HCT116 (cell line): ENCODE measurements around the gene TBL1X. TPM values are rescaled to one million over a fixed set of nuclear protein-coding genes. Genes with fewer than 3 reads are reported as not detected.

Source experiments
- ATAC-seq: fragments of 200-7000 bp; cut with Tn5 transposase; 2 replicates; pipeline ENCODE4 v1.9.1; 2020; ENCODE audit warnings: mild to moderate bottlenecking, moderate library complexity
- BruUV-seq: library from RNA; stranded (reverse); fragments of 400-500 nt; replicated peaks from 2 replicates; lab custom pipeline; 2021; lab: Mats Ljungman, UMichigan
- CTCF ChIA-PET: fragments of 300-600 bp; sonication (Branson Sonifier 250); formaldehyde crosslinking; loops from one replicate; lab custom pipeline; 2021; ENCODE audit warnings: antibody characterized with exemption; lab: Charles Lee
- POLR2A ChIA-PET: fragments of 300-600, 350-600 bp; sonication (Branson Sonifier 250); formaldehyde crosslinking; loops from one replicate; lab custom pipeline; 2021; ENCODE audit warnings: antibody characterized with exemption; lab: Charles Lee
- RAD21 ChIA-PET, 2 experiments: fragments of 300-600 bp; sonication (Branson Sonifier 250); formaldehyde crosslinking; loops; one replicate each; lab custom pipeline; 2023; ENCODE audit warnings: low total read pairs in 2 of 2; ENCODE audit not compliant: uncharacterized antibody in 2 of 2, unreplicated experiment in 2 of 2, low non-redundant PET in 1 of 2; lab: Charles Lee
- DNase-seq: peaks from one replicate; pipeline ENCODE4 v3.0.0-alpha.2; 2010; ENCODE audit warnings: low read depth, low spot score
- H2AFZ ChIP-seq: fragments of 200-600 bp; shearing (Covaris generic), sonication (generic); 2 replicates; pipeline ENCODE4 v1.6.1; 2017; ENCODE audit warnings: low read depth, mixed run types, mixed read lengths, antibody characterized with exemption, low read length; ENCODE audit not compliant: poor library complexity, severe bottlenecking
- H3K27ac ChIP-seq: 2 replicates; pipeline ENCODE4 v1.5.1; 2012; ENCODE audit warnings: low read depth, low read length
- H3K27me3 ChIP-seq: fragments of 200-600 bp; sonication (generic); 2 replicates; pipeline ENCODE4 v1.6.1; 2016; ENCODE audit warnings: mixed run types, low read length, mixed read lengths; ENCODE audit not compliant: insufficient read depth
- H3K36me3 ChIP-seq, 2 experiments: fragments of 200-500 bp in 1 of 2; fragments of 200-600 bp in 1 of 2; sonication (Bioruptor generic) in 1 of 2; sonication (generic) in 1 of 2; 2 replicates each; pipeline versions ENCODE4 v1.5.1 to v1.6.1; 2014 to 2016; ENCODE audit warnings: low read length in 2 of 2, inconsistent platforms in 1 of 2, mixed read lengths in 1 of 2, mixed run types in 1 of 2; ENCODE audit not compliant: insufficient read depth in 2 of 2, control insufficient read depth in 1 of 2
- H3K4me1 ChIP-seq, 2 experiments: fragments of 200-600 bp in 1 of 2; sonication (generic) in 1 of 2; 2 replicates each; pipeline versions ENCODE4 v1.5.1 to v1.6.1; 2012 to 2017; ENCODE audit warnings: low read length in 2 of 2, inconsistent platforms in 1 of 2, mild to moderate bottlenecking in 1 of 2, mixed read lengths in 1 of 2, mixed run types in 1 of 2, moderate library complexity in 1 of 2; ENCODE audit not compliant: insufficient read depth in 2 of 2, control insufficient read depth in 1 of 2
- H3K4me2 ChIP-seq: fragments of 200-600 bp; sonication (generic); 2 replicates; pipeline ENCODE4 v1.6.1; 2017; ENCODE audit warnings: mixed run types, low read length, mixed read lengths
- H3K4me3 ChIP-seq, 2 experiments: fragments of 200-600 bp in 1 of 2; sonication (generic) in 1 of 2; replicated peaks in 1 of 2; 2 replicates each; pipeline ENCODE4 v1.5.1; 2011 to 2016; ENCODE audit warnings: low read length in 2 of 2, control low read depth in 1 of 2, low read depth in 1 of 2, mild to moderate bottlenecking in 1 of 2, mixed read lengths in 1 of 2, mixed run types in 1 of 2
- H3K79me2 ChIP-seq: fragments of 200-600 bp; sonication (generic); 2 replicates; pipeline ENCODE4 v1.6.1; 2017; ENCODE audit warnings: mild to moderate bottlenecking, mixed run types, low read length, moderate library complexity, mixed read lengths; ENCODE audit not compliant: insufficient read depth
- H3K9ac ChIP-seq: fragments of 200-600 bp; sonication (generic); 2 replicates; pipeline ENCODE4 v1.6.1; 2016; ENCODE audit warnings: low read length, mixed read lengths
- H3K9me2 ChIP-seq: fragments of 200-600 bp; sonication (generic), shearing (Covaris generic); 2 replicates; pipeline ENCODE4 v1.6.1; 2017; ENCODE audit warnings: mixed run types, mild to moderate bottlenecking, moderate library complexity; ENCODE audit not compliant: insufficient read depth
- H3K9me3 ChIP-seq, 2 experiments: fragments of 200-500 bp in 1 of 2; fragments of 200-600 bp in 1 of 2; sonication (Bioruptor generic) in 1 of 2; sonication (generic) in 1 of 2; 2 replicates each; pipeline ENCODE4 v1.6.1; 2014 to 2017; ENCODE audit warnings: low read length in 2 of 2, mixed read lengths in 2 of 2, inconsistent platforms in 1 of 2, low read depth in 1 of 2, mild to moderate bottlenecking in 1 of 2, mixed run types in 1 of 2, moderate library complexity in 1 of 2; ENCODE audit not compliant: control insufficient read depth in 1 of 2, insufficient read depth in 1 of 2
- H4K20me1 ChIP-seq: fragments of 200-600 bp; sonication (generic), shearing (Covaris generic); 2 replicates; pipeline ENCODE4 v1.6.1; 2017; ENCODE audit warnings: mixed run types, mild to moderate bottlenecking, moderate library complexity; ENCODE audit not compliant: insufficient read depth
- CBX3 ChIP-seq: IDR thresholded peaks from 2 replicates; pipeline ENCODE4 v1.6.1; 2012; ENCODE audit warnings: low read depth
- CEBPB ChIP-seq: IDR thresholded peaks from 2 replicates; pipeline ENCODE4 v1.6.1; 2012; ENCODE audit warnings: low read depth
- EGR1 ChIP-seq: IDR thresholded peaks from 2 replicates; pipeline ENCODE4 v1.6.1; 2012; ENCODE audit warnings: low read depth
- EZH2phosphoT487 ChIP-seq: fragments of 200-600 bp; IDR thresholded peaks from 2 replicates; pipeline ENCODE4 v1.6.1; 2018; ENCODE audit warnings: antibody characterized with exemption, borderline replicate concordance
- JUND ChIP-seq: IDR thresholded peaks from 2 replicates; pipeline ENCODE4 v1.6.1; 2012
- POLR2AphosphoS5 ChIP-seq: IDR thresholded peaks from 2 replicates; pipeline ENCODE4 v1.6.1; 2011; ENCODE audit warnings: mild to moderate bottlenecking, low read depth, low read length, moderate library complexity
- RAD21 ChIP-seq: IDR thresholded peaks from 2 replicates; pipeline ENCODE4 v1.6.1; 2012; ENCODE audit warnings: low read depth, mild to moderate bottlenecking
- SP1 ChIP-seq: IDR thresholded peaks from 2 replicates; pipeline ENCODE4 v1.6.1; 2012; ENCODE audit warnings: low read depth
- ZNF274 ChIP-seq: fragments of 200-500 bp; sonication (Bioruptor generic); IDR thresholded peaks from 2 replicates; pipeline ENCODE4 v1.6.1; 2014; ENCODE audit warnings: mild to moderate bottlenecking, low read depth, low read length, inconsistent platforms
- intact Hi-C: fragments of 100-400 bp; cut with micrococcal nuclease; formaldehyde crosslinking; loops from 2 replicates; pipeline ENCODE4 v1.10.0; 2022
- total RNA-seq: library from RNA; stranded (reverse); gene quantifications from one replicate; pipeline ENCODE4 v1.2.1, GENCODE V29; 2021; ENCODE audit not compliant: unreplicated experiment
- TF ChIP-seq, protein P1 (sequence below): IDR thresholded peaks from 2 replicates; pipeline ENCODE4 v1.6.1; 2012
- TF ChIP-seq, protein P2 (sequence below): IDR thresholded peaks from 2 replicates; pipeline ENCODE4 v1.6.1; 2011; ENCODE audit warnings: mild to moderate bottlenecking, low read length, moderate library complexity; ENCODE audit not compliant: insufficient replicate concordance; ENCODE audit errors: extremely low read depth
- TF ChIP-seq, protein P3 (sequence below): IDR thresholded peaks from 2 replicates; pipeline ENCODE4 v1.6.1; 2012

Gene TBL1X
- total RNA-seq, 1 experiment from 2014 or later: 37.8 TPM

GRCh38 chrX:9516635-9517034 lies 51.8 kb downstream of the TBL1X start:
- TF ChIP-seq RAD21: no peak
- no peak for TF ChIP-seq JUND
- TF ChIP-seq SP1: no peak
- no peak for TF ChIP-seq CBX3
- no peak for TF ChIP-seq EGR1
- TF ChIP-seq, protein P1, sequence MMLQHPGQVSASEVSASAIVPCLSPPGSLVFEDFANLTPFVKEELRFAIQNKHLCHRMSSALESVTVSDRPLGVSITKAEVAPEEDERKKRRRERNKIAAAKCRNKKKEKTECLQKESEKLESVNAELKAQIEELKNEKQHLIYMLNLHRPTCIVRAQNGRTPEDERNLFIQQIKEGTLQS: no peak
- no peak for TF ChIP-seq ZNF274
- H3K27ac ChIP-seq: no peak overlapping the region
- RAD21 ChIA-PET: no interaction called here
- no peak overlapping the region for H3K4me2 ChIP-seq
- DNase-seq (no peak), ATAC-seq (no peak)
- H3K9ac ChIP-seq: no peak overlapping the region
- POLR2A ChIA-PET: no interaction called here
- no peaks in the 10 kb centered on the region for H3K9me3 ChIP-seq
- H3K79me2 ChIP-seq: no peaks in the 10 kb centered on the region
- no peaks in the 10 kb centered on the region for H3K27me3 ChIP-seq
- H3K4me1 ChIP-seq: no peaks in the 10 kb centered on the region
- H4K20me1 ChIP-seq: no peaks in the 10 kb centered on the region
- no peak overlapping the region for H2AFZ ChIP-seq
- H3K9me2 ChIP-seq: no peaks in the 10 kb centered on the region
- no TSS peak for BruUV-seq
- CTCF ChIA-PET: no interaction called here
- intact Hi-C loops: no loop called here
- no peaks in the 10 kb centered on the region for H3K36me3 ChIP-seq
- H3K4me3 ChIP-seq: no peak overlapping the region

DNA sequence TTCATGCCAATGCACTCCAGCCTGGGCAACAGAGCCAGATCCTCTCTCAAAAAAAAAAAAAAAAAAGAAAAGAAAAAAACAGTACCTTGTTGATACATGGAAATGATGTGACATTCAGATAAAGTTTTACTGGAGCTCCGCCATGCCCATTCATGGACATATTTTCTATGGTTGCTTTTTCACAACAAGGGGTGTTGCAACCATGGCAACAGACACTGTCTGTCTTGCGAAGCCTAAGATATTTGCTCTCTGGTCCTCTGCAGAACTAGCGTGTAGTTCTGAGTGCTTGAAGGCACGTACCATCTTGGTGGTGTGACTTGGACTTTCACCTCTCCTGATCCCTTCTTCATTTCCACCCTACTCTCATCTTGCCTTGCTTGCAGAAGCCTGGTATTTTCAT lies 53.2 kb downstream of the TBL1X start:
- Histone ChIP-seq H3K9me2 (no peaks in the 10 kb centered on the region), H2AFZ (no peak overlapping the region), H3K9ac (no peak overlapping the region), H3K27ac (no peak overlapping the region), H3K36me3 (no peaks in the 10 kb centered on the region), H3K9me3 (no peaks in the 10 kb centered on the region), H3K79me2 (no peaks in the 10 kb centered on the region), H3K27me3 (no peaks in the 10 kb centered on the region), H3K4me3 (no peak overlapping the region), H3K4me2 (no peak overlapping the region), H3K4me1 (no peaks in the 10 kb centered on the region), H4K20me1 (no peaks in the 10 kb centered on the region)
- DNase-seq: no peak
- no peak for ATAC-seq
- TF ChIP-seq, protein P2, sequence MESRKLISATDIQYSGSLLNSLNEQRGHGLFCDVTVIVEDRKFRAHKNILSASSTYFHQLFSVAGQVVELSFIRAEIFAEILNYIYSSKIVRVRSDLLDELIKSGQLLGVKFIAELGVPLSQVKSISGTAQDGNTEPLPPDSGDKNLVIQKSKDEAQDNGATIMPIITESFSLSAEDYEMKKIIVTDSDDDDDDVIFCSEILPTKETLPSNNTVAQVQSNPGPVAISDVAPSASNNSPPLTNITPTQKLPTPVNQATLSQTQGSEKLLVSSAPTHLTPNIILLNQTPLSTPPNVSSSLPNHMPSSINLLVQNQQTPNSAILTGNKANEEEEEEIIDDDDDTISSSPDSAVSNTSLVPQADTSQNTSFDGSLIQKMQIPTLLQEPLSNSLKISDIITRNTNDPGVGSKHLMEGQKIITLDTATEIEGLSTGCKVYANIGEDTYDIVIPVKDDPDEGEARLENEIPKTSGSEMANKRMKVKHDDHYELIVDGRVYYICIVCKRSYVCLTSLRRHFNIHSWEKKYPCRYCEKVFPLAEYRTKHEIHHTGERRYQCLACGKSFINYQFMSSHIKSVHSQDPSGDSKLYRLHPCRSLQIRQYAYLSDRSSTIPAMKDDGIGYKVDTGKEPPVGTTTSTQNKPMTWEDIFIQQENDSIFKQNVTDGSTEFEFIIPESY: no peak
- TF ChIP-seq, protein P1: no peak
- TF ChIP-seq ZNF274 (no peak), POLR2AphosphoS5 (no peak), CEBPB (no peak), EZH2phosphoT487 (no peak)
- TF ChIP-seq, protein P3, sequence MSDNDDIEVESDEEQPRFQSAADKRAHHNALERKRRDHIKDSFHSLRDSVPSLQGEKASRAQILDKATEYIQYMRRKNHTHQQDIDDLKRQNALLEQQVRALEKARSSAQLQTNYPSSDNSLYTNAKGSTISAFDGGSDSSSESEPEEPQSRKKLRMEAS: no peak
- intact Hi-C loops: no loop called here
- POLR2A ChIA-PET: no interaction called here
- no TSS peak for BruUV-seq
- CTCF ChIA-PET: no interaction called here
- RAD21 ChIA-PET: no interaction called here
